NCI-H2227 (cell line): Measurements from ENCODE around the gene ZC3H18.

Experiments used
- DNase-seq: peaks from one replicate; lab custom pipeline; 2025; ENCODE audit not compliant: unreplicated experiment; lab: John Stamatoyannopoulos, UW

Gene ZC3H18

DNA sequence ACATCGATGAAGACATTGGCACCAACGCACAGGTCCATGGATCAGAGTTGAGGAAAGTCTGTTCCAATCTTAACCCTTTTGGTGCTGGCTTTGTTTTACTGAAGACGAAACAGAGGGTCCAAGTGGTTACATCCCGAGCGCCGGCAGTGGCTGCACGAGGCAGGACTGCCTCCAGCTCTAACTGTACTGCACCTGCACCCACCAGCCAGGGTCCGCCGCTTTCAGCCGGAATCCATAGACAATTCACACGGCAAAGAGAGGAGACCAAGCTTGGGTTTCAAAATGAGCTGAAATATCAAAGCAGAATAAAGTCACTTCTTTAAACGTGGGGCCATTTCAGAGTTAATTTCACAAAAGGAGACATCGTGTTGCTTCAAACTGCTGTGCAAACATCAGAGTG lies 21.2 kb upstream of the ZC3H18 start:
- no peak for DNase-seq

DNA sequence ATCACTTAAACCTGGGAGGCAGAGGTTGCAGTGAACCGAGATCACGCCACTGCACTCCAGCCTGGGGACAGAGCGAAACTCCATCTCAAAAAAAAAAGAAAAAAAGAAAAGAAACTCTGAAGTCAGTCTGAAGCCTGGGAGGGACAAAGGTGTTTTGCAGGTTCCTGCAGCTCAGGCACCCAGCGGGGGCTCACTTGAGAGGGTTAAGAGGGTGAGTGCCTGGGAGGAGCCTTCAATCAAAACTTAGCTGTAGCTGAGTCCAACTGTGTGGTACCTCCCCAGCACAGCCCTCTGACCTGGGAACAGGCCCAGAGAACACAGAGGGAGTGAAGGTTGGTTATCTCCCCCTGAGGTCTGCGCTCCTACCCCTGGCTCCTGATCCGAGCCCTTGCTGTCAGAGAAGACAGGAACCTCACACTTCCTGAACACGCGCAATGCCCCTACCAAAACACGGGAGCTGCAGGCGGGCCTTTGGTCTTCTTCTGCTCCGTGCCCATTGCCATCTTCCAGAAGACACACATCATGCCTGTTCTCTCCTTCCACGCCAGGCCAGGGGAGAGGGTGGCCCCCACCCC lies 20.4 kb upstream of the ZC3H18 start:
- DNase-seq = no peak

- no peak for DNase-seq
Measured at GRCh38 chr16:88550246-88550661, 19.9 kb upstream of the ZC3H18 start.

DNA sequence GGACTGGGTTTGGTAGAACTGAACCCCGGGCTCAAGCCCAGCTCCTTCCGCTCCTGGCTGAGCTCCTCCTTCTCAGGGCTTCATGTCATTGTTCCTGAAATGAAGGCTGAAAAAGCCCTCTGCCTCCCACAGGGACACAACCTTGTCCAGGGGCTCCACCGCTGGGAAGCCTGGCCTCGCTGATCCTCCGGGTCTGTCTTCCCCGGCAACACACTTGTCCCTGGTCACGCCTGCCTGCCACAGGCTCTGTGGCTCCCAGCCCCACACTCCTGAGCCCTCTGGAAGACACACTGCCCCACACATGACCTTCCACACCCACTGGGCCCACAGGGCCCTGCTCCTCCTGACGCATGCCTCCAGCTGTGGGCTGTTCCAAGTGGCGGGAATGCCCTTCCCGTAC lies 18.0 kb upstream of the ZC3H18 start:
- DNase-seq = no peak

DNA sequence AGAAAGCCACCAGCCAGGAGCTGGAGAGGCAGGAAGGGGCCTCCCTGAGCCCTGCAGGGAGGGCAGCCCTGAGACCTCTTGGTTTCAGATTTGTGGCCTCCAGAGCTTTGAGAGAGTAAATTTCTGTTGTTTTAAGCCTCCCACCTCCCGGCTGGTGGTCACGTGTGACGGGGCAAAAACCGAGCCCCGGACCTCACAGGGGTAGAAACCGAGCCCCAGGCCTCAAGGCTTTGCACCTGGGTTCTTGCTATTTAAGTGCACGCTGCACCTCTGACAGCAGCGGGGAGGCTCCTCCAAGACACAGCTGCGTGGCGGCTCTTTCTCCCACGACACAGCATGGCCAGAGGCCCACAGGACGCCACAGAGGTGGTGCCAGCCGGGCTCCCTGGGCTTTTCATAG lies 17.4 kb upstream of the ZC3H18 start:
- no peak for DNase-seq

- DNase-seq = no peak
Measured at GRCh38 chr16:88553739-88554138, 16.5 kb upstream of the ZC3H18 start.

- no peak for DNase-seq
Measured at GRCh38 chr16:88554711-88555264, 15.4 kb upstream of the ZC3H18 start.

DNA sequence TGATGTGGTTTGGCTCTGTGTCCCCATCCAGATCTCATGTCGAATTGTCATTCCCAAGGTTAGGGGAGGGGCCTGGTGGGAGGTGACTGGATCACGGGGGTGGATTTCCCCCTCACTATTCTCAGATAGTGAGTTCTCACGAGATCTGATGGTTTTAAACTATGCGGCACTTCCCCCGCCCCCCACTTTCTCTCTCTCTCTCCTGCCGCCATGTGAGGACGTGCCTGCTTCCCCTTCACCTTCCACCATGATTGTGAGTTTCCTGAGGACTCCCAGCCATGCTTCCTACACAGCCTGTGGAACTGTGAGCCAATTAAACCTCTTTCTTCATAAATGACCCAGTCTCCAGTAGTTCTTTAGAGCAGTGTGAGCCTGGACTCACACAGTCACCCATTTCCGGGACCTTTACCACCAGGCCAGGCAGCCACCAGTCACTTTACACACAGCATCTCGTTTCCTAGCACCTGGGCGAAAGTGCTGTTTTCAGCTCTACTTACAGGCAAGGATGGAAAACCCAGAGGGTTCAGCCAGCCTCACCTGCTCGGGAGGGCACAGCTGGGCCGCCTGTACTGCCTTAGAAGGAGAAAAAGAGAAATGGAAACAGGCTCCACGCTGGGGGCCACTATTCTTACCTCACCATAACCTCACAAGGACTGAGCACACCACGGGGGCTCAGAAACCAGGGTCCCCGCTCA lies 13.8 kb upstream of the ZC3H18 start:
- DNase-seq = no peak

DNA sequence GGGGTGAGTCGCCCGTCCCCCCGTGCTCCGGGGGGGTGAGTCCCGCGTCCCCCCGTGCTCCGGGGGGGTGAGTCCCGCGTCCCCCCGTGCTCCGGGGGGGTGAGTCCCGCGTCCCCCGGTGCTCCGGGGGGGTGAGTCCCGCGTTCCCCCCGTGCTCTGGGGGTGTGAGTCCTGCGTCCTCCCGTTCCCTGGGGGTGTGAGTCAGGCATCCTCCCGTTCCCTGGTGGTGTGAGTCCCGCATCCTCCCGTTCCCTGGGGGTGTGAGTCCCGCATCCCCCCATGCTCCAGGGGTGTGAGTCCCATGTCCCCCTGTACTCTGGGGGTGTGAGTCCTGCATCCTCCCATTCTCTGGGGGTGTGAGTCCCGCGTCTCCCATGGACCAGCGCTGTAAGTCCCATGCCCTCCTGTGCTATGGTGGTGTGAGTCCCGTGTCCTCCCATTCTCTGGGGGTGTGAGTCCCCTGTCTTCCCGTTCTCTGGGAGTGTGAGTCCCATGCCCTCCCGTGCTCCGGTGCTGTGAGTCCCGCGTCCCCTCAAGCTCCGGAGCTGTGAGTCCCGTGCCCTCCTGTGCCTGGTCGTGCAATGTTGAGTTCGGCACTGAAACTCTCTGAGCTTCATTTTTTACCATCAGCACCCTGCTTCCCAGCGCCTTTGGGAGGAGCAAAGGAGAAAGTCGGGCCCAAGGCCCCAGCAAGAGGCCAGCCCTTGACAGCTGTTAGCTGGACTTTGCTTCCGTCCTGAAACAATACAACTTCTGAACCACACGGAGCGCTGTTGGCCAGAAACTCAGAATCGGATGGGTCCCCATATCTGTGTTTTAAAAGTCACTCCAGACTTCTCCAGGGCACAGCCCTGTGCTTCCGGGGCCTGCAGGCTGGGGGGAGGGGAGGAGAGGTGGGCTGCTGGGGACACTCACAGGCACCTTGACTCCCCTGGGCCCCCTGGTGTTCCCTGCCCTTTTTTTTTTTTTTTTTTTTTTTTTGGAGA lies 11.5 kb upstream of the ZC3H18 start:
- peak; percentile 65 for DNase-seq

DNA sequence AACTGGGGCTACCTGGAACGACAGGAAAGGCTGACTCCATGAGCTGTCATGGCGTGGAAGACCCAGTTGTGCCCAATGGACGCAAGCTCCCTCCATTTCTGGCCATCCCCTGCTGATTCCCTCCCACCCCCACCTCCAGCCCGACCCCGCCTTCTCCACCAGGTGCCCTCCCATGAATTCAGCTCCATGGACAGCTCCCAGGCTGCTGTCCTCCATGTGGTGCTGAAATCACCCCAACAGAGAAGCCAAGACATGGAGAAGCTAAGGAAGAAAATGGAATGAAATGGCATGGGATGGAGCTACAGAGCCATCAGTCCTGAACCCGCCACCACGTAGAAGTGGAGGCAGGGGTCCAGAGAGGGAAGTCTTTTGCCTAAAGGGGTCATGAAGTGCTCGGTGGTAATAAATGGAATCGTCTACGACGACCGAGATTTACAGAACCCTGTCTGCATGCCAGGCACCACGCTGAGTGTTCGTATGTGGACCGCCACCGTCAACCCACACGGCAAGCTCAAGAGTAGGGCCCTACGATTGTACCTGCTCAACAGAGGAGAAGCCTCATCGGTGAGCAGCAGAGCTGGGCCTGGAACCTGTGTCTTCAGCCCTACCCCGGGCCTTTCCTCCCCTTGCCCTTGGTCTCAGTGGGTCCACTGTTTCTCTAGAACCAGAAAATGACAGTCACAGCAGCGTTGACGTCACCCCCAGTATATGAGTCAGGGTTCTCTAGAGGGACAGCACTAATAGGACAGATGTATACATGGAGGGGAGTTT lies 9.3 kb upstream of the ZC3H18 start:
- DNase-seq = no peak

- DNase-seq = peak; percentile 60
Measured at GRCh38 chr16:88561485-88562359, 8.5 kb upstream of the ZC3H18 start.

DNA sequence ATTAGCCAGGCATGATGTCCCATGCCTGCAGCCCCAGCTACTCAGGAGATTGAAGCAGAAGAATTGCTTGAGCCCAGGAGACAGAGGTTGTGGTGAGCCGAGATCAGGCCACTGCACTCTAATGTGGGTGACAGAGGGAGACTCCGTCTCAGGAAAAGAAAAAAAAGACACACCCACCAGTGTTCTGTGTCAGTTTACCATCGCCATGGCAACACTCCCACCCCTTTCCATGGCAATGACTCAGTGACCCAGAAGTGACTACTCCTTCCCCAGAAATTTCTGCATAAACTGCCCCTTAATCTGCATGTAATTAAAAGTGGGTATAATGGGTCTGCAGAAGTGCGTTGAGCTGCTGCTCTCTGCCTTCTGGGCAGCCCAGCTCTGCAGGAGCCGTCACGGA lies 4.0 kb upstream of the ZC3H18 start:
- no peak for DNase-seq

DNA sequence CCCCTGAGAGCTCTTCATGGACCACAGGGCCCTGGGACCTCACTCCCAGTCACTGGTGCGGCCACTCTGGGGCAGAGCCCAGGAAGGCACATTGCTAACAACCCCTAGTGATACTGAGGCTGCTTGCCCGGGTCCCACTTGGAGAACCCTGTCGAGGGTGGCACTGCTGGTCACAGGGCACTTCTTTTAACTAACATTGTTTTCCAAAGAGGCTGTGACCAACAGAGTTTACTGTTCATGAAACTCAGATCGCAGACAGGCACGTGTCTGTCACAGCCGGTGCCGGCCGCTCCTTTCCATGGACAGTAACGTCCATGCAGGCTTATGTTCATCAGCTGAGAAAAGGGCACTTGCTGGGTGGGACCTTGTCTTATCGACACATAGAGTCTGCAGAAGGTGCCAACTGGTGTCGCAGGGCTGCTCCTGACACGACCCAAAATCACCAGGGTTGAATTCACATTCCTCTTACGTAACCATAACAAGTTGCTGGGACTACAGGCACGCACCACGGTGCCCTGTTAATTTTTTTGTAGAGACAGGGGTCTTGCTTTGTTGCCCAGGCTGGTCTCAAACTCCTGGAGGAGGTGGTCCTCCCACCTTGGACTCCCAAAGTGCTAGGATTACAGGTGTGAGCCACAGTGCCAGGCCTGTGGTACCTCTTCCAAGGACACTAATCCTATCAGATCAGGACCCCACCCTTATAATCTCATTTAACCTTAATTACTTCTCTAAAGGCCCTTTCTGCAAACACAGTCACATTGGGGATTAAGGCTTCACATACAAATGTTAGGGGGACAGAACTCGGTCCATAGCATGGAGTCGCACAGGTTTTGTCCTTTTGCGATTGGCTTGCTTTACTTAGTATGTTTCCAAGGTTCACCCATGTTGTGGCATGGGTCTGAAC lies 1.2 kb upstream of the ZC3H18 start:
- DNase-seq = no peak

DNA sequence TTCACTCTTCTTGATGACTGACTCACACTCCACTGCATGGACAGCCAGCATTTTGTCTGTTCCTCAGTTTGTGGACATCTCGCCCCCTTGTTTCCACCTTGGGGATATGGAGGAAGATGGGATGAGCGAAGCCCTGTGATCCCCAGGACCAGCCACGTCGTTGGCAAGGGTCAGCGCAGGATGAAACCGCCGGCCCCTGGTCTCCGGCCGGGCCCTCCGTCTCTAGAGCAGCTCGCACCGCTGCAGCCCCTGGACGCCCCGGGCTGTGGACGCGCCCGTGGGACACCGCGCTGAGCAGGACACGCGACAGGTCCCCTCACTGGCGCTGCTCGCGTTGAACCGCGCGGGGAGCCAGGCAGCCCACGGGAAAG lies 604 bp upstream of the ZC3H18 start:
- no peak for DNase-seq

DNA sequence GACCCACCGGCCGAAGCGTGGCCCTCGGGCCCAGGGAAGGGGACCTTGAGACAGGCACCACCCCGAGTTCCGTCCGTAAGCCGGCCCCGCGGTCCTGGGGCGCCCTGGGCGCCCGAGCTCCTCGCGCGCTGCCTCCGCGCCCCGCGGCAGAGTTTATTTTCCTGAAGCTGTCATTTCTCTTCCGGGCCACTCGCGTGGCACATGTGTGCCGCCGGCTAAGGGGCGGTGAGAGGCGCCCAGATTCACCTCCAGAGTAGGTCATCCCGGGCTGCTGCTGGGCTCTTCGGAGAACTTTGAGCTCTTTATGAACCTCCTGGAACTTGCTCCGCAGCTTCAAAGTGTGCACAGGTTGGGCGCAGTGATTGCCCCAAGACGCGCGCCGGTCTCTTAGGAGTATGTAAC lies 489 bp downstream of the ZC3H18 start:
- peak; percentile 14 for DNase-seq

GRCh38 chr16:88575251-88575650 lies 5.0 kb downstream of the ZC3H18 start:
- DNase-seq = no peak

- no peak for DNase-seq
Measured at GRCh38 chr16:88576307-88576706, 6.1 kb downstream of the ZC3H18 start.

- DNase-seq = no peak
Measured at GRCh38 chr16:88577166-88577565, 7.0 kb downstream of the ZC3H18 start.
